Karpas-422 (cell line): ENCODE results near the gene DNAJC5. TPM values are rescaled to one million over a fixed set of nuclear protein-coding genes. Genes with fewer than 3 reads are reported as not detected.

ENCODE experiments used
- DNase-seq: peaks from one replicate; pipeline ENCODE4 v3.0.0-alpha.2; 2015
- H2AFZ ChIP-seq: fragments of 200-600 bp; sonication (generic); 2 replicates; pipeline ENCODE4 v1.6.1; 2014; ENCODE audit warnings: antibody characterized with exemption, low read length, mixed read lengths
- H3K27ac ChIP-seq: fragments of 200-600 bp; sonication (generic); 2 replicates; pipeline ENCODE4 v1.5.1; 2014; ENCODE audit warnings: mild to moderate bottlenecking, low read length, moderate library complexity
- H3K27me3 ChIP-seq: fragments of 200-600 bp; sonication (generic); 2 replicates; pipeline ENCODE4 v1.6.1; 2014; ENCODE audit warnings: low read length, mixed read lengths
- H3K36me3 ChIP-seq: fragments of 200-600 bp; sonication (generic); 2 replicates; pipeline ENCODE4 v1.6.1; 2014; ENCODE audit warnings: low read length, mixed read lengths; ENCODE audit not compliant: insufficient read depth
- H3K4me1 ChIP-seq: fragments of 200-600 bp; sonication (generic); 2 replicates; pipeline ENCODE4 v1.6.1; 2014; ENCODE audit warnings: mild to moderate bottlenecking, low read length, mixed read lengths
- H3K4me2 ChIP-seq: fragments of 200-600 bp; sonication (generic); 2 replicates; pipeline ENCODE4 v1.6.1; 2014; ENCODE audit warnings: low read length, low read depth, mild to moderate bottlenecking; ENCODE audit not compliant: poor library complexity, severe bottlenecking
- H3K4me3 ChIP-seq: fragments of 200-600 bp; sonication (generic); 2 replicates; pipeline ENCODE4 v1.5.1; 2014; ENCODE audit warnings: mild to moderate bottlenecking, antibody characterized with exemption, low read length, mixed read lengths
- H3K79me2 ChIP-seq: fragments of 200-600 bp; sonication (generic); 2 replicates; pipeline ENCODE4 v1.6.1; 2014; ENCODE audit warnings: mild to moderate bottlenecking, low read length, mixed read lengths
- H3K9ac ChIP-seq: fragments of 200-600 bp; sonication (generic); 2 replicates; pipeline ENCODE4 v1.6.0; 2014; ENCODE audit warnings: low read length
- H3K9me2 ChIP-seq: fragments of 200-600 bp; sonication (generic), shearing (Covaris generic); replicated peaks from 2 replicates; pipeline ENCODE4 v1.6.0; 2014; ENCODE audit warnings: mild to moderate bottlenecking, low read length, moderate library complexity; ENCODE audit not compliant: insufficient read depth
- H3K9me3 ChIP-seq: fragments of 300-700, 200-600 bp; sonication (generic); 2 replicates; pipeline ENCODE4 v1.6.1; 2014; ENCODE audit warnings: low read length, mixed read lengths
- H4K20me1 ChIP-seq: fragments of 200-600 bp; sonication (generic); 2 replicates; pipeline ENCODE4 v1.6.1; 2014; ENCODE audit warnings: mild to moderate bottlenecking, antibody characterized with exemption, low read length, low read depth; ENCODE audit not compliant: insufficient read depth
- total RNA-seq: library from RNA; depleted of rRNA; stranded (reverse); fragments of >200 nt; shearing (Covaris generic); gene quantifications from 2 replicates; pipeline ENCODE4 v1.2.3, GENCODE V29; 2014; ENCODE audit warnings: low replicate concordance

Gene DNAJC5
- total RNA-seq, 1 experiment from 2014 or later, result 22.9 TPM

DNA sequence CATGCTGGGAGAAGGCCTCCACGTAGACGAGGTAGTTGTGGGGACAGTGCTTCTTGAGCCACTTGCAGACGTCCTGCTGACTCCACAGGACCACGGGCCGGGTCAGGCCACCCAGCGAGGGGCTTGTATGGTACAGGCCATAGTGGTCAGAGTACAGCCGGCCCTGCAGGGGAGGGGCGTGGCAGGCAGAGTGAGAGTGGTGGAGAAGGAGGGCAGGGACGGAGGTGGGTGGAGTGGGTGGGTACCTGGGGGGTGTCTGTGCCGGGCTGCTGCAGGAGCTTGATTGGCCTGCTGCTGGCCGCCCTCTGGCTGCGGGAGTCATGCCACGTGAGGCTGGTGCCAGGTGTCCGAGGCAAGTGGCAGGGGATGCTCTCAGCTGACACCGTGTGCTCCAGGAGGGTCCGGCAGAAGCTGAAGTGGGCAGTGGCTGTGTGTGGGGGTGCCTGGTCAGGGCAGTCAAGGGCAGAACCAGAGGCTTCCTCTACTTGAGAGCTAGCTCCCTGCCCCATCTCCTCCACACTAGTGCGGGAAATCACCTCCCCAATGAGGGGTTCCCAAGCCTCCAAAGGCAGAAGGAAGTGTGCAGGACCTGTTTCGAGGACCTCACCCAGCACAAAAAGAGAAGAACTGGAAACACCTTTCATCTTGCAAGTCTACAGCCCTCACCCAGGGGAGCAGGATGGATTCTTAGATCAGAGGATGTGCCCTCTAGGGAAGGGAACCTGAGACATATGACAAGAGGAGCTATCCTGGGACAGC, 82.2 kb downstream of the DNAJC5 start:
- no peak overlapping the region for H2AFZ ChIP-seq
- H3K9me3 ChIP-seq, result no peaks in the 10 kb centered on the region
- no peaks in the 10 kb centered on the region for H3K36me3 ChIP-seq
- peaks cover 12% of the 10 kb centered on the region for H3K79me2 ChIP-seq
- H3K4me1 ChIP-seq, result peaks cover 35% of the 10 kb centered on the region
- no peaks in the 10 kb centered on the region for H4K20me1 ChIP-seq
- no peak for DNase-seq
- H3K4me2 ChIP-seq, result no peak overlapping the region
- no peaks in the 10 kb centered on the region for H3K27me3 ChIP-seq
- no peak overlapping the region for H3K9ac ChIP-seq
- H3K9me2 ChIP-seq, result no peaks in the 10 kb centered on the region
- H3K4me3 ChIP-seq, result no peak overlapping the region
- H3K27ac ChIP-seq, result no peak overlapping the region

DNA sequence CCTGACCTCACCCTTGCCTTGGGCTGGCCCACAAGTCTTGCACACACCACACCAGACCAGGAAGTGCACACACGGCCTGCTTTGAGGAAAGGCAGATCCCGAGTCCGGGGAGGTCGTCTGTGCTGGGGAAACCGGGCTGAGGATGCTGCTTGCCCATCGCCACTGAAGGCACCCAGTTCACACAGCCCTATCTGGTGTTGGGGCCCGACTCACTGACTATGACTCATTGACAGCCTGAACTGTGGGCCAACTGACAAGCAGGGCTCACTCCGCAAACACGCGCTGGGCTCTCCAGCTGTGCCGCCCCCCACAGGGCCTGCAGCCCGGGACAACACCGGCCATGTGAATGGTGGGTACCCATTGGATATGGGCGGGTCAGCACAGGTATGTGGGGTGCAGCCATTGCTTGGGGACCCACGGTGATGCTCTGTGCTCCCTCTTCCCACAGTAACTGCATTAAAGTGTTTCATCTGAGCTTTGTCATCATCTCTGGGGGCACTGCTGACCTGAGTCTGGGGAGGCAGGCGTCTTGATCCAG, 82.9 kb downstream of the DNAJC5 start:
- Histone ChIP-seq H3K9ac (peak overlapping the region; percentile 92), H3K4me1 (peaks cover 39% of the 10 kb centered on the region), H3K4me3 (peak overlapping the region; percentile 99; the same call in 1 of the 2 replicates), H3K4me2 (peak overlapping the region; percentile 66), H3K9me3 (no peaks in the 10 kb centered on the region), H3K27me3 (no peaks in the 10 kb centered on the region), H3K79me2 (peaks cover 19% of the 10 kb centered on the region), H3K36me3 (no peaks in the 10 kb centered on the region), H3K27ac (peak overlapping the region; percentile 74; the same call in 1 of the 2 replicates), H3K9me2 (no peaks in the 10 kb centered on the region), H2AFZ (no peak overlapping the region), H4K20me1 (no peaks in the 10 kb centered on the region)
- no peak for DNase-seq

DNA sequence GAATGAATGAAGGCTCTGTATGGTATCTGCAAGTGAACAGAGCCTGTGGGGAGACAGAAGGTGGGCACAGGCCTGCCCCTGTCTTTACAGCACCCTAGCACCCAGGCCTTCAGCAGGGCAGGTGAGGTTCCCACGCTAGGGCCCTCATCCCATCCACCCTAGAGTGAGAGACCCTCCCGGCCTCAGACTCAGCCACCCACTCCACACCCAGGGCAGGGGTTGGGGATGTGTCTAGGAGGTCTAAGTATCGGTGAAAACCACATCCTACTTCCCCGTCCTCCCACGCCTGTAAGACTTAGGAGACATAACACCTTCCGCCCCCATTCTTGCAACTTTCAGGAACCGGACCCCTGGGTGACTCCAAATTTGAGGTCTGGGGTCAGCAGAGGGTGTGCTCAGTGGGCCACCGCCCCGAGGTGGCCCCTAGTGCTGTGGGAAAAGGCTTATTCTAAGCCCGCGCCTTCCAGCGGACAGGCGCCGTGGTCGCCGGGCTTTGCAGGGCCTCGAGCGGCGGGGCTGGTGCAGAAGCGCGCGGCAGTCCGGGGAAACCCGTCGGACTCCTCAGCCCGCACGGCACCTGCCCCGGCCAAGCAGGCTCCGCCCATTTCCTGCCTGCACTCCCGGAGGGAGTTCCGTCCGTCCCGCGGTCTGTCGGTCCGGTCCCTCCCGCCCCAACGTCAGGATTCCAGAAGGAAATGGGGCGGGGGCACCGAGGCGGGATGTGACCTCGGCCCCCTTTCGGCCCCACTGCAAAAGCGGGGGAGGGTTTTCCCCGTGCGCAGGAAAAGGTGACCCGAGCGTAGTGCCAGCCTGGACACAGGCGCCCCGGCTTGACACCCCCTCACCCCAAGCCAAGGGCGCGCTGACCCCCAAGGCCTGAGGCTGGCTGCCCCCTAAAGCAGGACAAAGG, 83.6 kb downstream of the DNAJC5 start:
- peak overlapping the region; percentile 99 for H3K4me3 ChIP-seq
- peaks cover 25% of the 10 kb centered on the region for H3K79me2 ChIP-seq
- no peaks in the 10 kb centered on the region for H3K9me3 ChIP-seq
- no peaks in the 10 kb centered on the region for H4K20me1 ChIP-seq
- H3K9me2 ChIP-seq, result no peaks in the 10 kb centered on the region
- no peaks in the 10 kb centered on the region for H3K36me3 ChIP-seq
- DNase-seq, result peak; percentile 82
- H3K27ac ChIP-seq, result peak overlapping the region; percentile 74
- peaks cover 38% of the 10 kb centered on the region for H3K4me1 ChIP-seq
- peak overlapping the region; percentile 90 for H2AFZ ChIP-seq
- peak overlapping the region; percentile 92 for H3K9ac ChIP-seq
- peak overlapping the region; percentile 66 for H3K4me2 ChIP-seq
- no peaks in the 10 kb centered on the region for H3K27me3 ChIP-seq

DNA sequence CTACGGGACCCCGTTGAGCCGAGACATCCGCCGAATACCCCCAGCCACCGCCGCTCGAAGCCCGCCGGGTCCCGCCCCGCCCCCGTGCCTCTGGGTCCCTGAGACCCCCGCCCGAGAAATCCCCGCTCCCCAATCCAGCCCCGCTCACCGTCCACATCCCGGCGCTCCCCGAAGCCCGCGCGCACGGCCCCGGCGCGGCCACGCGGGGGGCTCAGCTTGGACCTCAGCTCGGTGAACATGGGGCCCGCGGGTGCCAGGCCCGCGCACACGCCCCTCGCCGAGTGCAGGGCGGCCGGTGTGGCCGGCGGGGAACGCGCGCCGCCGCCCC, 84.3 kb downstream of the DNAJC5 start:
- Histone ChIP-seq H3K9me3 (no peaks in the 10 kb centered on the region), H4K20me1 (no peaks in the 10 kb centered on the region), H3K4me1 (peaks cover 35% of the 10 kb centered on the region), H3K4me2 (peak overlapping the region; percentile 66), H3K79me2 (peaks cover 28% of the 10 kb centered on the region), H2AFZ (peak overlapping the region; percentile 90), H3K27ac (peak overlapping the region; percentile 74), H3K4me3 (peak overlapping the region; percentile 99), H3K9ac (peak overlapping the region; percentile 92), H3K36me3 (peaks cover under 1% of the 10 kb centered on the region; the same call in 1 of the 2 replicates), H3K27me3 (no peaks in the 10 kb centered on the region), H3K9me2 (no peaks in the 10 kb centered on the region)
- no peak for DNase-seq

DNA sequence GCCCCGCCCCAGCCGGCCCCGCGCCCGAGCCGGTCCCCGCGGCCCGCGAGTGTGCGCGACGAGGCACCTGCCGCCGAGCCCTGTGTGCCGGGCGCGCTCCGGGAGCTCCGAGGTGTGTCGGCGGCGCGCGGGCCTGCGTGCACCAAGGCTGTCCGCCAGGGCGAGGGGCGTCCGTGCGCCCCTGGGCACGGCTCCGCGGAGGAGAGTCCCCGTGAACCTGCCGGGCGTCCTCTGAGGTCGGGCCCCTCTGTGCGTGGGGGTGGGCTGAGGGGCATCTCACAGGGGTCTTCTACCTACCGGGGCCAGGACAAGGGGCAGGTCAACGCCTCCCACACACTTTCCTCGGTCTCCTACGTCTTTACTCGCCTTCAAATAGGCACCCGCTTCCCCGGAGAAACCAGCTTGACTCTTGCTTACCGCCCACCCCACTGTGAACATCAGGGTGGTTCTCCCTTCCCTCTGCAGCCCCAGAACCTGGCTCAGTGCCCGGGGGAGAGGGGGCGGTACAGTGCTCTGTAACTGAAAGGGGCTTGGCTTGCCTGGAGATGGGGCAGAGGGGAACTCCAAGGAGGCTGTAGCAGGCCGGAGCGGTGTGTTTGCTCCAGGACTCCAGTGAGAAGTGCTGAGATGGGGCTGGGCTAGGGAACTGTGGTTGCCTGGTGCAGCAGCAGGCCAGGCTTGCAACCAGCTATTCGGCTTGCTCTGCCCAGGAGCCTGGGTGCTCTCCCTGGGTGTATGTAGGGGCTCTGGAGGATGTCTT, 84.8 kb downstream of the DNAJC5 start, which contains the start of gene SAMD10:
Gene SAMD10, minus strand, starts transcription at position 86 of the 760 bp plus-strand sequence. CDS start 175 bp downstream, outside the sequence.
- Histone ChIP-seq H3K4me3 (peak within 1 kb of the TSS; percentile 99), H3K9ac (peak within 1 kb of the TSS; percentile 92), H3K79me2 (peaks cover 30% of the 10 kb centered on the region), H3K27me3 (no peaks in the 10 kb centered on the region), H3K36me3 (peaks cover 5% of the 10 kb centered on the region; the same call in 1 of the 2 replicates), H4K20me1 (0 out of 2 replicates have a peak, but pooled peaks cover 3% of the 10 kb centered on the region), H3K9me2 (no peaks in the 10 kb centered on the region), H3K9me3 (no peaks in the 10 kb centered on the region), H3K4me2 (peak within 1 kb of the TSS; percentile 66), H3K4me1 (peaks cover 35% of the 10 kb centered on the region), H3K27ac (peak within 1 kb of the TSS; percentile 74), H2AFZ (peak within 1 kb of the TSS; percentile 94)
- peak; percentile 90 for DNase-seq

DNA sequence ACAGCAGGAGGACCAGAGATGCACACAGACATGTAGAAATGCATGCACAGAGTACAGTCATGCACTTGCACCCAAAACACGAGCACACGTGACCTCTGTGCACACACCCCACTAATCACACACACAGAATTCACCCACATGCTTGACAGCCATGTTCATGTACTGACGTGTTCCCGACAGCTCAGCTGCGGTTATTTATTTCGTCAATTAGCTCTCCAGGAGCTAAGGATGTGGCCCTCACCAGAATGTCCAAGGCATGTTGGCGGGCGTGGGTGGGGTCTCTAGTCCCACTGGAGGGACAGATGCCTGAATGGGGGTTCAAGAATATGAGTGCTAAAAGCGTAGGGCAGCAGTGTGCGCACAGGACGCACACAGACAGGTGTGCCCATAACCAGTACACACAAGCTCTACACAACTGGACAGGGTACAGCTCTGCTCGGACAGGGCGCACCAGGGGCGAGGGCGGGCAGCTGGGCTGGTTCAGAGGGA, 85.4 kb downstream of the DNAJC5 start:
- Histone ChIP-seq H3K27ac (peak overlapping the region; percentile 67), H3K9me3 (no peaks in the 10 kb centered on the region), H4K20me1 (0 out of 2 replicates have a peak, but pooled peaks cover 3% of the 10 kb centered on the region), H3K36me3 (peaks cover 12% of the 10 kb centered on the region; the same call in 1 of the 2 replicates), H2AFZ (peak overlapping the region; percentile 94; the same call in 1 of the 2 replicates), H3K27me3 (no peaks in the 10 kb centered on the region), H3K4me3 (peak overlapping the region; percentile 99), H3K79me2 (peaks cover 36% of the 10 kb centered on the region), H3K4me1 (peaks cover 35% of the 10 kb centered on the region), H3K9ac (peak overlapping the region; percentile 92), H3K9me2 (no peaks in the 10 kb centered on the region), H3K4me2 (peak overlapping the region; percentile 66)
- DNase-seq, result peak; percentile 75
